Skeletal muscle tissue (tissue), 4 donors: ENCODE measurements around the gene CAVIN3. TPM values are rescaled to one million over a fixed set of nuclear protein-coding genes. Genes with fewer than 3 reads are reported as not detected.

Experiments
- H3K27ac ChIP-seq: one replicate; pipeline ENCODE4 v1.7.0; 2013; ENCODE audit warnings: mild to moderate bottlenecking, low read depth, low read length, inconsistent platforms
- H3K27me3 ChIP-seq, 3 donors: one replicate each; pipeline ENCODE4 v1.7.0; 2013; ENCODE audit warnings: low read length in 3 of 3; ENCODE audit not compliant: control insufficient read depth in 3 of 3, insufficient read depth in 3 of 3
- H3K36me3 ChIP-seq, 3 donors: one replicate each; pipeline ENCODE4 v1.7.0; 2013; ENCODE audit warnings: low read length in 3 of 3; ENCODE audit not compliant: control insufficient read depth in 3 of 3, insufficient read depth in 3 of 3
- H3K4me1 ChIP-seq, 3 donors: one replicate each; pipeline ENCODE4 v1.7.0; 2013; ENCODE audit warnings: low read length in 3 of 3, mild to moderate bottlenecking in 3 of 3; ENCODE audit not compliant: control insufficient read depth in 3 of 3, insufficient read depth in 3 of 3
- H3K4me3 ChIP-seq, 3 donors: one replicate each; pipeline ENCODE4 v1.7.0; 2013; ENCODE audit warnings: low read length in 3 of 3
- H3K9ac ChIP-seq, 3 donors: one replicate each; pipeline ENCODE4 v1.7.0; 2013; ENCODE audit warnings: low read length in 3 of 3, mild to moderate bottlenecking in 3 of 3, moderate library complexity in 2 of 3, low read depth in 1 of 3
- H3K9me3 ChIP-seq, 3 donors: one replicate each; pipeline ENCODE4 v1.7.0; 2013; ENCODE audit warnings: low read length in 3 of 3; ENCODE audit not compliant: control insufficient read depth in 3 of 3
- total RNA-seq: library from RNA; depleted of rRNA; stranded (reverse); fragments of >200 nt; gene quantifications from one replicate; pipeline ENCODE4 v1.2.3, GENCODE V29; 2014
- donor health status: Osteomylitis.

Gene CAVIN3
- total RNA-seq, 1 donor from 2014 or later = 28.2 TPM

DNA sequence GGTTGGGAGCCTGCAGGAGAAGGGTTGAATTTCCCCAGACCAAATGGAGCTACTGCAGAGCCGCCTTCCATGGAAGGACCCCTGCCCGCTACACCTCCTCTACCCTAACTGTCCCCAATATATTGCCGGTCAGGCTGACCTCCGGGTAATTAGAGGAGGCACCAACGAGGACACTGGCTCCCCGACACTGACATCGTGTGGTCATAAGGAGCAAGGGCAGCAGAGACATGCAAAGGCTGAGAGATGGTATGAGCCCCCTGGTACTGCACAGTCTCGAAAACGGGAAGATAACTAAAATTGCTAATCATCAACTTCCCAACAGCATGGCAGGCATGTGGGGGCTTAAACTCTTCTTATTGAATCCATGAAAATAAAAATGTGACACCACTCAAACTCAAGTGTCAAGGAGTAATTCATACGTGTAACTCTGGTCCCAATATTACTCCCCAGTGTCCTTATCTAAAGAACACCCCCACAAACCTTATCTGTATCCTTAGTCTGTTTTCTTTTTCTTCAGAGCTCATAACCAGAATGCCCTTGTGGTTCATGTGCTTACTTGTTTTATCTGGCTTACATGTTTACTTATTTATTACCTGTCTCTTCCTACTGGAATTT, 4.4 kb downstream of the CAVIN3 start:
- H3K4me1 ChIP-seq = peaks cover 23 to 33% (median 29%) of the 10 kb centered on the region in 3 donors
- H3K27me3 ChIP-seq = no peaks in the 10 kb centered on the region
- no peaks in the 10 kb centered on the region for H3K9me3 ChIP-seq
- H3K4me3 ChIP-seq = peak overlapping the region in 2 of 3 donors; percentile 45 to 64
- H3K27ac ChIP-seq = no peak overlapping the region
- H3K36me3 ChIP-seq = peaks cover 0 to 3% (median 0%) of the 10 kb centered on the region in 3 donors
- peak overlapping the region in 2 of 3 donors; percentile 28 to 63 for H3K9ac ChIP-seq

DNA sequence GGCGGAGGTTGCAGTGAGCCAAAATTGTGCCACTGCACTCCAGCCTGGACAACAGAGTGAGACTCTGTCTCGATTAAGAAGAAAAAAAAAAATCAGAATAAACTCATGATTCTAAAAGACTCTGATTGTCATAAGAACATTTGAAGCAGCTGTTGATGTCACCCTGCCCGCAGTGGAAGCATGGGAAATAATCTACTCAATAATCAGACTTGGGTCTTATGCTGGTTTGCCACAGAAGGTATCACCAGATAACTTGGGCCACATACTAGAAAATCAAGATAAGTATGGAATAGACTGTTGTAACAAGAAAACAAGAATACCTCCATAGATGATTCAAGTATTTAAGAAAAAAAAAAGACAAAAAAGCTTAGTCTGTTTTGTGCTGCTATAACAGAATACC, 8.2 kb downstream of the CAVIN3 start:
- no peaks in the 10 kb centered on the region for H3K27me3 ChIP-seq
- H3K36me3 ChIP-seq = no peaks in the 10 kb centered on the region
- no peak overlapping the region for H3K9ac ChIP-seq
- H3K4me1 ChIP-seq = peaks cover 0 to 5% (median 0%) of the 10 kb centered on the region in 3 donors
- no peak overlapping the region for H3K4me3 ChIP-seq
- no peaks in the 10 kb centered on the region for H3K9me3 ChIP-seq
- no peak overlapping the region for H3K27ac ChIP-seq

DNA sequence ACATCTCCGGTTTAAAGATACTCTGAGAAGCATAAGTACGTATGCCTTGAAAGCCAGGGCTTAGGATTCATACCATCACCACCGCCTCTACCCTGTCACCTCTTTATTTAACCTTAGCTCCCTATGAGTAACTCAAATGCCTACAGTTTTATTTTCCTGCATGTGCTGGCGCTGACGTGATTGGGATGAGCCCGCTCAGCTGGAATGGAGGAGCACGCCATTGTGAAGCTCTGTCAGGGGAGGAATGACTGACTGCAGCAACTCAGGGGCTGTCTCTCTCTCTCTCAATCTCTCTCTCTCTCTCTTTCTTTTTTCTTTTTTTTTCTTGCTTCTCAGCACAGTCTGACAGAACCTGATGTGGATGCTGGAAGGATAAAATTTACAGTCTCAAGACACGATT, 12.4 kb downstream of the CAVIN3 start:
- H3K27ac ChIP-seq = no peak overlapping the region
- no peaks in the 10 kb centered on the region for H3K27me3 ChIP-seq
- no peaks in the 10 kb centered on the region for H3K4me1 ChIP-seq

DNA sequence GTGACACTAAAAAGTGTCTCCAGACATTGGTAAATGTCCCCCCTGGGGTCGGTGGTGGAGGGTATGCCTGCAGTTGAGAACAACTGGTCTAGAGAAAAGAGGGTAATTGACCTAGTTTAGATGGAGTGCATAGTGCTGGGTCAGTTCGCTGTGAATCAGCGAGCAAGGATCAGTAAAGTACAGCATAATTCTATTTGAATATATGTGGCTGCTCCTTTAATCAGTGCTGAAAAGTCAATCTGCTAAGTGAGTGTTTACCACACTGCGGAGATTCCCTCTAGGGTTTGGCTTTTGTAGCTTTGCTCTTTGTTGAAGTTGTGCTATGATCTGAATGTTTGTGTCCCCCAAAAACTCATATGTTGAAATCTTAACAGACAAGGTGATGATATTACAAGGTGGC, 15.0 kb downstream of the CAVIN3 start:
- Histone ChIP-seq H3K27me3 (no peaks in the 10 kb centered on the region), H3K9ac (no peak overlapping the region), H3K9me3 (no peaks in the 10 kb centered on the region), H3K4me3 (no peak overlapping the region), H3K36me3 (no peaks in the 10 kb centered on the region), H3K4me1 (no peaks in the 10 kb centered on the region), H3K27ac (no peak overlapping the region)

More for the DNA sequence above, 12.4 kb downstream of the CAVIN3 start:
- Histone ChIP-seq H3K9me3 (no peaks in the 10 kb centered on the region), H3K36me3 (no peaks in the 10 kb centered on the region), H3K4me3 (no peak overlapping the region), H3K9ac (no peak overlapping the region)

DNA sequence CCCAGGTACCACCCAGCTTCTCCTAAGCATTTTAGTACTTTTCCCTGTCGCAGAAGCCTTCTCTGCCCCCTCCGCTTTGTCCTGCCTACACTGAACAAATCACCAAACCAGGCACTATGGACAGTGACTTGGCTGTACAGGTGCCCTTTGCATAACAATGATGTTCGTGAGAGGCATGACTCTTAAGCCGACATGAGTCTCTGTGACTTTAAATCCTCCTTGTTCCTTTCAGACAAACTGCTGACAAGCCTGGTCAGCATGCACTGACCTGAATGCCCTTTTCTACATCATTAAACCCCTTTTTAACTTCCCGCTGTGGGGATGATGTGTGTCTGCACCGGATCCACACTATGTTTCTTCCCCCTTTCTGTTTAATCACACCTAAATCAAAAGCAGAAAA, 16.6 kb downstream of the CAVIN3 start:
- H3K4me3 ChIP-seq = no peak overlapping the region
- no peaks in the 10 kb centered on the region for H3K9me3 ChIP-seq
- H3K27me3 ChIP-seq = no peaks in the 10 kb centered on the region
- H3K36me3 ChIP-seq = no peaks in the 10 kb centered on the region
- H3K4me1 ChIP-seq = no peaks in the 10 kb centered on the region
- H3K27ac ChIP-seq = no peak overlapping the region
- H3K9ac ChIP-seq = no peak overlapping the region

DNA sequence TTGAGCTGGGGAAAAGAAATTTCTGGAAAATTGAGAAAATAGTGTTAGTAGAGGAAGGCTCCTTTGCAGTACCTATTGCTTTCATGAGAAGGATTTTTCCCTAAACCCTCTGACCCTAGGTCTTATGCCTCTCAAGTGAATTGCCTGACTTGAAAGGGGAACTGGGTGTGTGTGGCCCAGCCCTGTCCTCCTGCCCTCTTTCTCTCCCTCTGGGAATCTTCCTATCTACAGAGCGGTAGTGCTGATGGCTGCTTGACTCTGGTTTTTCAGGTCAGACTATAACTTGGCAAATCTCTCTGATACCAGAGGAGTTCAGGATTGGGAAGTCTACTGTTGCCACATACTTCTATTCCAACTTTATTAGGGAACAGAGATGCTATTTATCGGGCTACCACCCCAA, 19.2 kb downstream of the CAVIN3 start:
- Histone ChIP-seq H3K4me3 (no peak overlapping the region), H3K4me1 (peaks cover 0 to 2% (median 0%) of the 10 kb centered on the region in 3 donors), H3K9me3 (no peaks in the 10 kb centered on the region), H3K9ac (no peak overlapping the region), H3K36me3 (no peaks in the 10 kb centered on the region), H3K27me3 (no peaks in the 10 kb centered on the region), H3K27ac (no peak overlapping the region)

DNA sequence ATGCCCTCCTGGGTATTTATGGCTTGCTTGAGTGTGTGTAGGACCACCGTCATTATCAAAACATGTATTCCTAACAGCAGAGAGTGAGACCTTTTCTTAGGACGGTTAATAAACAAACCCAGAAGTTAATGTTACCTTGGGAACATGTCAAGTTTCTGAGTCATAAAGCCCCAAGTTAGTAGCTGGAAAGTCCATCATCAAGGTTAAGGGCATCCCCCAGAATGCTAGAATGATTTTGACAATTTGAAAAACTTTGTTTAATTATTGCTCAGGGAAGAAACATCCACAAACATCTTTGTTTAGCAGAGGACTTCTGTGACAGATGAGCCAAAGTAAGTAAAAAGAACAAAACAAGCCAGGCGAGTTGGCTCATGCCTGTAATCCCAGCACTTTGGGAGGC, 20.0 kb downstream of the CAVIN3 start:
- Histone ChIP-seq H3K9me3 (no peaks in the 10 kb centered on the region), H3K36me3 (no peaks in the 10 kb centered on the region), H3K4me1 (peaks cover 0 to 3% (median 0%) of the 10 kb centered on the region in 3 donors), H3K27ac (no peak overlapping the region), H3K27me3 (no peaks in the 10 kb centered on the region), H3K4me3 (no peak overlapping the region), H3K9ac (no peak overlapping the region)

DNA sequence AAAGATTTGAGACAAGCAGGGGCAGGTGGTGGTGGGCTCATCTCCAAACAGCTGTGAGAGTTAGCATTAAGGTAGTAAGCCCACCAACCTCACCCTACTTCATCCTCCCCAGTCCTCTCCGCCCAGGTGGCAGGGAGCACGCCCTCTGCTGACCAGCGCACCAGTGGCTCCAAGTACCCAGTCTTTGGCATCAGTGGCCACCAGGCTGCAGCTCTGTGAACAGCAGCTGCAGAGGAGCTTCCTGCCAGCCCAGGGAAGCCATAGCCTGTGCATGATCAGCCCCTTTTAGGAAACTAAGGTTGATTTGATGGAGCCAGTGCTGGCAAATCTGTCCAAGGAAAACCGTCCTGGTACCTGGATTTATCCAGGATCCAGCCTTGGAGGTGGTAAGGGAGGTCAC, 21.7 kb downstream of the CAVIN3 start:
- Histone ChIP-seq H3K27me3 (no peaks in the 10 kb centered on the region), H3K36me3 (no peaks in the 10 kb centered on the region), H3K4me1 (peaks cover 0 to 3% (median 0%) of the 10 kb centered on the region in 3 donors), H3K27ac (no peak overlapping the region), H3K4me3 (no peak overlapping the region), H3K9ac (no peak overlapping the region), H3K9me3 (no peaks in the 10 kb centered on the region)

DNA sequence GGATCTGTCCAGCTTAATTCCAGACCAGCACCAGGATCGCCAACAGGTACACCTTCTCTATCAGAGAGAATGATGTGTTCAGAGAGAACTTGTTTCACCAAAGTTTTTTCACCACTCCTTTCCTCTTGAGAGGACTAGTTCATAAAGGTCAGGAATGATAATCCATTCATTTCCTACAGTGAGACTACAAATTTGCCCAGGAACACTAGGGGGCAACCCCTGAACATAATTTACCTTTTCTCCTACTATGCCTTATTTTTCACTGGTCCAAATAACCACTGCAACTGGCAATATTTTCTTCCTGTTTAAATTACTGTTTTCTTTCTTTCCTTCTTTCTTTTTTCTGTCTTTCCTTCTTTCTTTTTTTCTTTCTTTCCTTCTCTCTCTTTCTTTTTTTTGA, 22.5 kb downstream of the CAVIN3 start:
- no peaks in the 10 kb centered on the region for H3K27me3 ChIP-seq
- no peak overlapping the region for H3K27ac ChIP-seq

DNA sequence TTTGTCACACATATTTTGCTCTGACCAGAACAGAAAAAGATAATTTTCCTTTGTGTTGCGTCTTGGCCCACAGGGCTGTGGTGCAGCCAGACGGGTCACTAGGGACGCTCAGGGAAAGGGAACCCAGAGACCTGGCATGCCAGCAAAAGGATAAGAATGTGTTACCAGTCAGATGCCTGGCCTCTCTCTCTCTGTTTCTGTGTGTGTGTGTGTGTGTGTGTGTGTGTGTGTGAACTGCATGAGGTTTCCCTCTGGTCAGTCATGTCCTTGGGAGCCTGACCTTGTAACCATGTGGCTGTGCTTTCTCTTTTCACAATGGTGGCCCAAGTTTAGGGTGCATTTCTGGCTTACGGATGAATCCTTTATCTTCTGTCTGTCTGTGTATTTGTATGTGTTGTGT, 35.3 kb downstream of the CAVIN3 start:
- Histone ChIP-seq H3K9ac (no peak overlapping the region), H3K36me3 (no peaks in the 10 kb centered on the region), H3K4me1 (no peaks in the 10 kb centered on the region), H3K4me3 (no peak overlapping the region), H3K27ac (no peak overlapping the region), H3K27me3 (no peaks in the 10 kb centered on the region), H3K9me3 (no peaks in the 10 kb centered on the region)

More for the DNA sequence above, 22.5 kb downstream of the CAVIN3 start:
- Histone ChIP-seq H3K4me3 (no peak overlapping the region), H3K9ac (no peak overlapping the region), H3K4me1 (peaks cover 0 to 3% (median 0%) of the 10 kb centered on the region in 3 donors), H3K36me3 (no peaks in the 10 kb centered on the region), H3K9me3 (no peaks in the 10 kb centered on the region)
